ENCODE data around the gene TAS1R2.

The TAS1R2 gene

GRCh38 chr1:18805150-18805879, 54.1 kb downstream of the TAS1R2 start:
- in situ Hi-C loops (cut with MboI; ENCODE audit: low sequenced_read_pairs) = loop anchor here (25.0 kb wide), 1 partner anchor 193 kb away; no protein-coding TSS in a partner anchor

- in situ Hi-C loops (cut with MboI; ENCODE audit: low sequenced_read_pairs) = loop anchor here (25.0 kb wide), 1 partner anchor 192 kb away; no protein-coding TSS in a partner anchor
These were observed 55.6 kb downstream of the TAS1R2 start for GRCh38 chr1:18803851-18804250.

- in situ Hi-C loops (cut with MboI; ENCODE audit: low sequenced_read_pairs) = loop anchor here (25.0 kb wide), 1 partner anchor 191 kb away; no protein-coding TSS in a partner anchor
These were observed 56.2 kb downstream of the TAS1R2 start for GRCh38 chr1:18803151-18803791.

GRCh38 chr1:18802231-18802630, 57.2 kb downstream of the TAS1R2 start:
- in situ Hi-C loops (cut with MboI; ENCODE audit: low sequenced_read_pairs) = loop anchor here (25.0 kb wide), 1 partner anchor 190 kb away; no protein-coding TSS in a partner anchor

- in situ Hi-C loops (cut with MboI; ENCODE audit: low sequenced_read_pairs) = loop anchor here (25.0 kb wide), 1 partner anchor 188 kb away; no protein-coding TSS in a partner anchor
These were observed 59.2 kb downstream of the TAS1R2 start for GRCh38 chr1:18800258-18800657.

- in situ Hi-C loops (cut with MboI; ENCODE audit: low sequenced_read_pairs) = no loop called here
These were observed 60.0 kb downstream of the TAS1R2 start for GRCh38 chr1:18799454-18799853.

GRCh38 chr1:18798946-18799345, 60.5 kb downstream of the TAS1R2 start:
- in situ Hi-C loops (cut with MboI; ENCODE audit: low sequenced_read_pairs) = no loop called here

- in situ Hi-C loops (cut with MboI; ENCODE audit: low sequenced_read_pairs) = no loop called here
These were observed 60.9 kb downstream of the TAS1R2 start for GRCh38 chr1:18798533-18798932.

- in situ Hi-C loops (cut with MboI; ENCODE audit: low sequenced_read_pairs) = no loop called here
These were observed 62.5 kb downstream of the TAS1R2 start for GRCh38 chr1:18796950-18797349.

- in situ Hi-C loops (cut with MboI; ENCODE audit: low sequenced_read_pairs) = no loop called here
These were observed 64.3 kb downstream of the TAS1R2 start for GRCh38 chr1:18795002-18795689.

- in situ Hi-C loops (cut with MboI; ENCODE audit: low sequenced_read_pairs) = no loop called here
These were observed 64.9 kb downstream of the TAS1R2 start for GRCh38 chr1:18794561-18794960.

- in situ Hi-C loops (cut with MboI; ENCODE audit: low sequenced_read_pairs) = no loop called here
These were observed 65.4 kb downstream of the TAS1R2 start for GRCh38 chr1:18794051-18794450.

- in situ Hi-C loops (cut with MboI; ENCODE audit: low sequenced_read_pairs) = no loop called here
These were observed 66.3 kb downstream of the TAS1R2 start for GRCh38 chr1:18793164-18793563.

- in situ Hi-C loops (cut with MboI; ENCODE audit: low sequenced_read_pairs) = no loop called here
These were observed 66.7 kb downstream of the TAS1R2 start for GRCh38 chr1:18792747-18793146.

All from HL-60/S4 treated with phorbol 12-myristate 13-acetate at 8.2 ng/mL for 4 days and 3 days (cell line).